Neural progenitor cell (in vitro differentiated cells): Measurements from ENCODE around the gene ATP6V0C.

ENCODE experiments used
- EZH2 ChIP-seq: fragments of 200-600 bp; sonication (generic); IDR thresholded peaks from 2 replicates; pipeline ENCODE4 v1.6.1; 2017; ENCODE audit warnings: antibody characterized with exemption, mild to moderate bottlenecking, moderate library complexity
- TF ChIP-seq, protein P1 (sequence below): fragments of 200-600 bp; sonication (generic); IDR thresholded peaks from 2 replicates; pipeline ENCODE4 v1.5.1; 2017; ENCODE audit warnings: antibody characterized with exemption, mild to moderate bottlenecking

DNA sequence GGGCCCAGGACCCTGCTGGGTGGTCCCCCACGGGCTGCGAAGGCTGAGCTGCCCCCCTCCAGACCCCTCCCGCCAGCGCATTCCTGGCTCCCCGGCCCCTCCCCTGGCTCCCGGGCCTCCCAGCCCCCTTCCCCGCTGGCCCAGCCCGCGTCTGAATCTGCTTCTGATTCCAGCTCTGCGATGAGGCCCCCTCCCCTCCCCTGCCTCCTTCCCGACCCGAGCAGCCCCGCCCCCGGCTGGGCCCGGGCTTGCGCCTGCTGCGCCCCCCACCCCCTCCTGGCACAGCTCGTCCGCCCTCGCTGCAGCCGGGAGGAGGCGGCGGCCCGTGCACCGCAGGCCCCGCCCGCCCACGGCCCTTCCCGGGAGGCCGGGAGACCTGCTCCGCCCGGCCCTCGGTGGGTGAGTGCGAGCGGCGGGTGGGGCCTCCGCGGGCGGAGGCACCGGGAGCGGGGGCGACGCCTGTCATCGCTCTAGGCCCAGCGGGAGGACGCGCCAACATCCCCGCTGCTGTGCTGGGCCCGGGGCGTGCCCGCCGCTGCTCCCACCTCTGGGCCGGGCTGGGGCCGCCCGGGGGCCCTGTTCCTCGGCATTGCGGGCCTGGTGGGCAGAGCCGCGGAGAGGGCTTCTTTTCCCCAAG is 42.6 kb upstream of the ATP6V0C start, which contains the start of gene NTN3:
- TF ChIP-seq, protein P1, sequence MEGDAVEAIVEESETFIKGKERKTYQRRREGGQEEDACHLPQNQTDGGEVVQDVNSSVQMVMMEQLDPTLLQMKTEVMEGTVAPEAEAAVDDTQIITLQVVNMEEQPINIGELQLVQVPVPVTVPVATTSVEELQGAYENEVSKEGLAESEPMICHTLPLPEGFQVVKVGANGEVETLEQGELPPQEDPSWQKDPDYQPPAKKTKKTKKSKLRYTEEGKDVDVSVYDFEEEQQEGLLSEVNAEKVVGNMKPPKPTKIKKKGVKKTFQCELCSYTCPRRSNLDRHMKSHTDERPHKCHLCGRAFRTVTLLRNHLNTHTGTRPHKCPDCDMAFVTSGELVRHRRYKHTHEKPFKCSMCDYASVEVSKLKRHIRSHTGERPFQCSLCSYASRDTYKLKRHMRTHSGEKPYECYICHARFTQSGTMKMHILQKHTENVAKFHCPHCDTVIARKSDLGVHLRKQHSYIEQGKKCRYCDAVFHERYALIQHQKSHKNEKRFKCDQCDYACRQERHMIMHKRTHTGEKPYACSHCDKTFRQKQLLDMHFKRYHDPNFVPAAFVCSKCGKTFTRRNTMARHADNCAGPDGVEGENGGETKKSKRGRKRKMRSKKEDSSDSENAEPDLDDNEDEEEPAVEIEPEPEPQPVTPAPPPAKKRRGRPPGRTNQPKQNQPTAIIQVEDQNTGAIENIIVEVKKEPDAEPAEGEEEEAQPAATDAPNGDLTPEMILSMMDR: no peak
- TF ChIP-seq EZH2: no peak
